ENCODE results near the gene MYO3B.

The MYO3B gene

GRCh38 chr2:170481201-170481600, 303.3 kb downstream of the MYO3B start:
- no peaks in the 10 kb centered on the region for H3K36me3 Mint-ChIP-seq
- H3K9me3 Mint-ChIP-seq = no peaks in the 10 kb centered on the region
- no peaks in the 10 kb centered on the region for H3K27me3 Mint-ChIP-seq
- H3K27ac Mint-ChIP-seq = no peak overlapping the region
- H3K4me3 Mint-ChIP-seq = no peak overlapping the region
- H3K4me1 Mint-ChIP-seq = no peaks in the 10 kb centered on the region
- peak; percentile 36 for ATAC-seq

GRCh38 chr2:170484552-170484951, 306.6 kb downstream of the MYO3B start:
- Mint-ChIP-seq H3K27me3 (peaks cover 10% of the 10 kb centered on the region), H3K27ac (no peak overlapping the region), H3K4me3 (no peak overlapping the region), H3K4me1 (no peaks in the 10 kb centered on the region), H3K9me3 (no peaks in the 10 kb centered on the region), H3K36me3 (no peaks in the 10 kb centered on the region)
- no peak for ATAC-seq

DNA sequence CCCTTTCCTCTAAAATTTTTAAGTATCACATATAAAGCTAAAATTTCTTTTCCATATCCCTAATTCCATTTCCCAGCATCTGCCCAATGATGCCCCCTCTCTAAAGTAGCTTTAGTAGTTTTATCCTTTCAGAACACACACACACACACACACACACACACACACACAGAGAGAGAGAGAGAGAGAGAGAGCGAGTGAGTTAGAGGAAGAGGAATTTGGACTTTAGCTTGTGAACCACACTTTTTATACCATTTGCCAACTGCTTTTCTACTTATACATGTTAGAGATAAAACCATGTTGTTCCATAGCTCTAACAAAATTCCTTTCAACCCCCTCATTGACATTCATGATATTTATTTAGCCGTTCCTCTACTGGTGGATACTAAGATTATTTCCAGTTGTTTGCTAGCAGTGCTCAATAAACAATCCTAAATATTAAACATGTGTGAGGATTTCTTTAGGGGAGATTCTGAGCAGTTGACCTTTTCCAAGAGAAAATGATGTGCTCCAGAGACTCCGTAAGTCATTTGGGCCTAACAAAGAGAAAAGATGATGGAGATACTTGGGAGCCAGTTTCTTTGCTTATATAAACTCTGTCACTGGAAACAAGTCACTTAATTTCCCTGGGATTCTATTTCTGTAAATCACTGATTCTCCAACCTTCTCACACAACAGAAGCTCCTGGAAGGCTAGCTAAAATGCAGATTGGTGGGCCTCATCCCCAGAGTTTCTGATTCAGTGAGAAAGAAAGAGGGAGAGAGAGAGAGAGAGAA, 307.5 kb downstream of the MYO3B start:
- H3K4me3 Mint-ChIP-seq = no peak overlapping the region
- H3K27me3 Mint-ChIP-seq = peaks cover 10% of the 10 kb centered on the region
- no peak overlapping the region for H3K27ac Mint-ChIP-seq
- H3K4me1 Mint-ChIP-seq = no peaks in the 10 kb centered on the region
- no peak for ATAC-seq
- no peaks in the 10 kb centered on the region for H3K36me3 Mint-ChIP-seq
- no peaks in the 10 kb centered on the region for H3K9me3 Mint-ChIP-seq

- Mint-ChIP-seq H3K27ac (no peak overlapping the region), H3K36me3 (no peaks in the 10 kb centered on the region), H3K4me3 (no peak overlapping the region), H3K4me1 (no peaks in the 10 kb centered on the region), H3K9me3 (no peaks in the 10 kb centered on the region), H3K27me3 (peaks cover 10% of the 10 kb centered on the region)
- ATAC-seq = no peak
Observed at GRCh38 chr2:170486730-170487129, 308.8 kb downstream of the MYO3B start.

- Mint-ChIP-seq H3K27me3 (peaks cover 10% of the 10 kb centered on the region), H3K36me3 (no peaks in the 10 kb centered on the region), H3K9me3 (no peaks in the 10 kb centered on the region), H3K4me1 (no peaks in the 10 kb centered on the region), H3K27ac (no peak overlapping the region), H3K4me3 (no peak overlapping the region)
- no peak for ATAC-seq
Observed at GRCh38 chr2:170488807-170489206, 310.9 kb downstream of the MYO3B start.

DNA sequence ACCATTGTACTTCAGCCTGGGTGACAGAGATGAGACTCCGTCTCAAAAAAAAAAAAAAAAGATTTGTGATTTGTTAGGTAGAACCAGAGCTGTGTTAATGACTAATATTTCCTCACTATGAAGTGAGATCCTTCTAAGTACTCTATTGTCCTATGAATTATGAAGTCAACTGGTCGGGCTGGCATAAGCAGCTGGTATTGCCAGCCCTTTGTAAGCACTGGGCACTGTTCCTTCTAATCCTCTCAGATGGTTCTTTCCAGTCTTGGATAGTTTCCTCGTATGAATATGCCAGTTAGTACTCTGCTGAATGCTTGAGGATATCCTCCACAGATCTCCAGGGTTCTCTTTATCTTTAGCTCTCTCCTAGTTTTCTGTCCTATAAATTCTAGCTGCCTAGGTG, 314.1 kb downstream of the MYO3B start:
- H3K36me3 Mint-ChIP-seq = no peaks in the 10 kb centered on the region
- H3K27me3 Mint-ChIP-seq = peaks cover 12% of the 10 kb centered on the region
- H3K9me3 Mint-ChIP-seq = no peaks in the 10 kb centered on the region
- H3K4me1 Mint-ChIP-seq = no peaks in the 10 kb centered on the region
- no peak for ATAC-seq
- no peak overlapping the region for H3K27ac Mint-ChIP-seq
- no peak overlapping the region for H3K4me3 Mint-ChIP-seq

- Mint-ChIP-seq H3K36me3 (no peaks in the 10 kb centered on the region), H3K27ac (no peak overlapping the region), H3K9me3 (no peaks in the 10 kb centered on the region), H3K4me3 (no peak overlapping the region), H3K4me1 (no peaks in the 10 kb centered on the region), H3K27me3 (peaks cover 6% of the 10 kb centered on the region)
- ATAC-seq = no peak
Observed at GRCh38 chr2:170493426-170494097, 315.6 kb downstream of the MYO3B start.

DNA sequence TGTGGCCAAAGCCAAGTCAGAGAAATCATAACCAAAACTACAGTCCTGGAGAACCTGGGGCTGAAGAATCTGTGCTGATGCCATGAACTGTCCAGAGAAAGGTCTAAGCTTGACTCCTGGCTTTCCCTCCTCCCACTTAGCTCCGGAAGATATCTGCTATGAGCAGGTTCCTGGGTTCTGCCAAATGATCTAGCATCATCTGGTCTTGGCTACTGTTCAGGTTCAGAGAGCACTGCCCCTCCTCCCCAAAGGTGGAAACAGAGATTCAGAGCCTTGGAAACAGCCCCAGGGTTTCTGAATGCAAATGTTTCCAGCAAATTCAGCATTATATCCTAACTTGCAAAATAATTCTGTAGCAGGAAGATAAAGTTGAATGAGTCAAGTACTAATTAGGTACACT, 317.9 kb downstream of the MYO3B start:
- Mint-ChIP-seq H3K4me3 (no peak overlapping the region), H3K9me3 (no peaks in the 10 kb centered on the region), H3K36me3 (no peaks in the 10 kb centered on the region), H3K27ac (no peak overlapping the region), H3K4me1 (no peaks in the 10 kb centered on the region), H3K27me3 (peaks cover 6% of the 10 kb centered on the region)
- ATAC-seq = no peak

DNA sequence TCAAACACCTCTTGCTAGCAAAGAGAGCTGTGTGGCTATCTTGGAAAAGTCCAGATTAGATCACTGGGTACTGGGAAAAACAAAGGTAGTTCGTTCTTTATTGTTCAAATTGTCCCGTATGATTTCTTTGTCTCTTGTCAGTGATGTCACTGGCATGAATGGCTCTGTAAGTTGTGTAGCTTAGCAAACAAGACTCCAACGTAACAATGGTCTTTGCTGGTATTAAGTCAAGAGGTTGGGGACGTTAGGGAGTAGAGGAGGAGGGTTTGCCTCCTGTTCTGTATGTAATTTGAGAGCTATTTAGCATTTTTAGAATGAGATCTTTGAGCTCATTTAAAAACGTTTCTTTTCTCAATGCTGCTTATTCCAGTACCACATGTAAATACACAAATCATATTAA, 320.7 kb downstream of the MYO3B start:
- H3K27ac Mint-ChIP-seq = no peak overlapping the region
- ATAC-seq = no peak
- no peak overlapping the region for H3K4me3 Mint-ChIP-seq
- no peaks in the 10 kb centered on the region for H3K36me3 Mint-ChIP-seq
- H3K27me3 Mint-ChIP-seq = peaks cover 6% of the 10 kb centered on the region
- H3K9me3 Mint-ChIP-seq = no peaks in the 10 kb centered on the region
- H3K4me1 Mint-ChIP-seq = no peaks in the 10 kb centered on the region

DNA sequence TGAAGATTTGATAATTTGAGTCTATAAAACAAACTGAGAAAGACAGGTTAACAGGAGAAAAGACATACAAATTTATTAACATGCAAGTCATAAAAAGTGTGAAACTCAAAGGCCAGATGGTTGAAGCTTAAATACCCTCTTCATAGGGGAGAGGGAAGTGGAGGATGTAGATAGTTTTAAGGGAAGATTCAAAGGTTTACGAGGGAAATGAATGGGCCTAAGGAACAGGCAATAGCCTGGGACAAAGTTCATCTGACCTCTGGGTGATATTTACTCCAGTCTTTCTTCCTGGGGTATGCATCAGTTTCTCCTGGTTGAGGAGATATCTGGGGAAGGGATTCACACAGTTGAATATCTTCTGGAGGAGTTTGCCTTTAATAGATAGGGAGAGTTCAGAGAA, 322.2 kb downstream of the MYO3B start:
- Mint-ChIP-seq H3K27ac (no peak overlapping the region), H3K27me3 (peaks cover 6% of the 10 kb centered on the region), H3K4me3 (no peak overlapping the region), H3K9me3 (no peaks in the 10 kb centered on the region), H3K36me3 (no peaks in the 10 kb centered on the region), H3K4me1 (no peaks in the 10 kb centered on the region)
- no peak for ATAC-seq

DNA sequence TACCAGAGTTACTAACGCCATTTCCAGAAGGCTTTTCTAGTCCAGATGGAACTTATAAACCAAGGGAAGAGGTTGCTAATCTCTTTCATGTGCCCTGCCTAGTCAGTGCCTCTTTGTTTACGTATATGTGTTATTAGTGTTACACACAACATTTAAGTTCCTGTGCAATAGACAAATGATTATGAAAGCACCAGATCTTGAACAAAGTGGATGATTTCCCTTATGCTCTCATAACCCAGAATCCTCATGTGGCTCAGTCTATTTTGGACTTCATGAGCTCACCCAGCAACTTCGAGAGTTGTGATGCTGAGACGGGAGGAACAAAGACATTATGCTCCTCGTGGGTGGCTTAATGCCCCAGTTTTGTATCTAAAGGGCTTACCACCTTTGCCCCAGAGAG, 322.8 kb downstream of the MYO3B start:
- H3K4me3 Mint-ChIP-seq = no peak overlapping the region
- ATAC-seq = no peak
- H3K27me3 Mint-ChIP-seq = peaks cover 4% of the 10 kb centered on the region
- no peaks in the 10 kb centered on the region for H3K9me3 Mint-ChIP-seq
- H3K27ac Mint-ChIP-seq = no peak overlapping the region
- no peaks in the 10 kb centered on the region for H3K36me3 Mint-ChIP-seq
- no peaks in the 10 kb centered on the region for H3K4me1 Mint-ChIP-seq

- no peak overlapping the region for H3K27ac Mint-ChIP-seq
- no peak overlapping the region for H3K4me3 Mint-ChIP-seq
- no peaks in the 10 kb centered on the region for H3K9me3 Mint-ChIP-seq
- no peaks in the 10 kb centered on the region for H3K4me1 Mint-ChIP-seq
- ATAC-seq = no peak
- no peaks in the 10 kb centered on the region for H3K36me3 Mint-ChIP-seq
- H3K27me3 Mint-ChIP-seq = no peaks in the 10 kb centered on the region
Observed at GRCh38 chr2:170501421-170502043, 323.6 kb downstream of the MYO3B start.

- no peaks in the 10 kb centered on the region for H3K36me3 Mint-ChIP-seq
- no peak overlapping the region for H3K27ac Mint-ChIP-seq
- ATAC-seq = no peak
- H3K4me1 Mint-ChIP-seq = no peaks in the 10 kb centered on the region
- peaks cover 5% of the 10 kb centered on the region for H3K27me3 Mint-ChIP-seq
- H3K9me3 Mint-ChIP-seq = no peaks in the 10 kb centered on the region
- H3K4me3 Mint-ChIP-seq = no peak overlapping the region
Observed at GRCh38 chr2:170502361-170503130, 324.6 kb downstream of the MYO3B start.

DNA sequence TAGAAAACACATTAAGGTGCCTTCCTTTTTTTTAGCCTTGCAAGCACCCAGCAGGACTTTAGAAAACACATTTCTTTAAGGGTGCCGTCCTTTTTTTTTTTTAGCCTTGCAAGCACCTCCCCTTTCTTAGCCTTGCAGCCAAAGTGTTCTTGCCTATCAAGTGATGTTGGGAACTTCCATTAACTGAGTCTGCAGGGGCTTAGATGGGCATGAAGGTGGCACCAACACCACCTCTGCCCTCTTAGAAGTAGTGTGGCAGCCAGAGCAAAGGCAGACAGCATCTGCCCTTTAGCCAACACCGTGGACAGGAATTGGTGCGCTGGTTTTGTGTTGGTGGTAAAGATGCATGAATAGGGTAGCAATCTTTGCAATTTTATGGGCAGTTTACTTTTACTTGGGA, 325.6 kb downstream of the MYO3B start:
- H3K9me3 Mint-ChIP-seq = no peaks in the 10 kb centered on the region
- H3K27ac Mint-ChIP-seq = no peak overlapping the region
- H3K36me3 Mint-ChIP-seq = no peaks in the 10 kb centered on the region
- peaks cover 9% of the 10 kb centered on the region for H3K27me3 Mint-ChIP-seq
- H3K4me3 Mint-ChIP-seq = no peak overlapping the region
- no peaks in the 10 kb centered on the region for H3K4me1 Mint-ChIP-seq
- ATAC-seq = no peak

All from stimulated activated memory B cell treated with anti-CD40 and anti-IgM and Interleukin-4, amounts not matched to agents 10 μg/mL and 1 μg/mL and 100 μg/mL, for 72 hours (primary cell).